ENCODE data around the gene APELA. TPM values are rescaled to one million over a fixed set of nuclear protein-coding genes. Genes with fewer than 3 reads are reported as not detected.
"Not testable (repeated sequence)": the region's sequence is repeated elsewhere in the genome, so short reads cannot be mapped to it uniquely, and the experiment has no call there.

The APELA gene
- total RNA-seq, 1 donor from 2014 or later, result 0.56 TPM

DNA sequence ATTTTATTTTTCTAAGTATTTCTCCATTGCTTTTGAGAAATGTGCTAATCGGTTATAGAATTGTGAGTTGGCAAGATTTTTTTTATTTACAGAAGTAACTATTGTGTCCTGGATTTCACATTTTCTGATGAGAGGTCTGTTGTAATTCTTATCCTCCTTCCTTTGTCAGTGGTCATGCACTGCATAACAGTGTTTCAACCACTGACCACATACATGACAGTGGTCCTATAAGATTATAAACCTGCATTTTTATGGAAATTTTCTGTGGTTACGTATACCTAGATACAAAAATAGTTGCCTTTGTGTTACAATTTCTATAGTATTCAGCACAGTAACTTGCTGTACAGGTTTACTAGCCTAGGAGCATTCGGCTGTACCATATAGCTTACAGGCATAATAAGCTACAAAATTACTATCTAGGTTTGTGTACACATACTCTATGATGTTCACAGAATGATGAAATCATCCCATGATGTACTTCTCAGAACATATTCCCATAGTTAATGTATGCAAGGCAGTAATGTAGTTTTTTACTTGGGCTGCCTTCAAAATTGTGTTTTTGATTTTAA is 47.8 kb downstream of the APELA start:
- no peak overlapping the region for H3K4me3 Mint-ChIP-seq
- TF ChIP-seq, protein P1, sequence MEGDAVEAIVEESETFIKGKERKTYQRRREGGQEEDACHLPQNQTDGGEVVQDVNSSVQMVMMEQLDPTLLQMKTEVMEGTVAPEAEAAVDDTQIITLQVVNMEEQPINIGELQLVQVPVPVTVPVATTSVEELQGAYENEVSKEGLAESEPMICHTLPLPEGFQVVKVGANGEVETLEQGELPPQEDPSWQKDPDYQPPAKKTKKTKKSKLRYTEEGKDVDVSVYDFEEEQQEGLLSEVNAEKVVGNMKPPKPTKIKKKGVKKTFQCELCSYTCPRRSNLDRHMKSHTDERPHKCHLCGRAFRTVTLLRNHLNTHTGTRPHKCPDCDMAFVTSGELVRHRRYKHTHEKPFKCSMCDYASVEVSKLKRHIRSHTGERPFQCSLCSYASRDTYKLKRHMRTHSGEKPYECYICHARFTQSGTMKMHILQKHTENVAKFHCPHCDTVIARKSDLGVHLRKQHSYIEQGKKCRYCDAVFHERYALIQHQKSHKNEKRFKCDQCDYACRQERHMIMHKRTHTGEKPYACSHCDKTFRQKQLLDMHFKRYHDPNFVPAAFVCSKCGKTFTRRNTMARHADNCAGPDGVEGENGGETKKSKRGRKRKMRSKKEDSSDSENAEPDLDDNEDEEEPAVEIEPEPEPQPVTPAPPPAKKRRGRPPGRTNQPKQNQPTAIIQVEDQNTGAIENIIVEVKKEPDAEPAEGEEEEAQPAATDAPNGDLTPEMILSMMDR (conservative IDR thresholded peaks at IDR 0.05), result no peak
- peaks cover 3% of the 10 kb centered on the region for H3K36me3 Mint-ChIP-seq (ENCODE audit: low read depth)
- H3K9me3 Mint-ChIP-seq, result peaks cover 3% of the 10 kb centered on the region
- no peak for DNase-seq (ENCODE audit: low read depth, low spot score)
- H3K27ac Mint-ChIP-seq (ENCODE audit: unreplicated experiment), result no peak overlapping the region
- no peaks in the 10 kb centered on the region for H3K27me3 Mint-ChIP-seq (ENCODE audit: low read depth)
- no peaks in the 10 kb centered on the region for H3K4me1 Mint-ChIP-seq

DNA sequence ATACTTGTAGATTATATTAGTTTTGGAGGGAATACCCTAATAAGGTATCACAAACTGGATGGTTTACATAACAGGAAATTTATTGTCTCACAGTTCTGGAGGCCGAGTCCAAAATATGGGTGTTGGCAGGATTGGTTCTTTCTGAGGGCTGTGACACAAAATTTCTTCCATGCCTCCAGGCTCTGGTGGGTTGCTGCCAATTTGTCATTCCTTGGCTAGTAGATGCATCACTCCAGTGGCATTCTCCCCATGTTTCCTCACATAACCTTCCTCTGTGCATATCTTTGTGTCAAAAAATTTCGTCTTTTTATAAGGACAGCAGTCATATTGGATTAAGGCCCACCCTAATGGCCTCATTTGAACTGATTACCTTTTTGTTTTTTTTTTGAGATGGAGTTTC is 49.3 kb downstream of the APELA start:
- Mint-ChIP-seq H3K27me3 (ENCODE audit: low read depth) (no peaks in the 10 kb centered on the region), H3K27ac (ENCODE audit: unreplicated experiment) (no peak overlapping the region), H3K36me3 (ENCODE audit: low read depth) (no peaks in the 10 kb centered on the region)

DNA sequence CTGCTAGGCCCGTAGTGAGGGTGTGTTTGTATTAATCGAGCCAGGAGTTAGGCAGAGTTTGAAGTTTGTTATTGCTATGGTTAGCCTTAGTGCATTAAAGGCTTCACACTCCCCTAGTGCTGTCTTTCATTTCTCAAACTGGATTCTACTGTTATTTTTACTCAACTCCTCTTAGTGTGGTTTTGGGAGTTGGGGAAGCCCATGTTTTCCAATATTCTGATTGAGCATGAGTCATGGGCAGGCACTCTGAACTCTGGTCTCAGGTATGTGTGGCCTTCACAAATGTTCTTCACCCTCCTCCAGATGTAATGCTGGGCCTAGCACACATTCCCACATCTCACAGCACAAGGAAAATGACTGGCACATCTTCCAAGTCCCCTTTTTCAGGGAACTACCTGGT is 50.1 kb downstream of the APELA start:
- not testable (repeated sequence) for H3K27me3 Mint-ChIP-seq (ENCODE audit: low read depth); H3K27ac Mint-ChIP-seq (ENCODE audit: unreplicated experiment); H3K9me3 Mint-ChIP-seq; DNase-seq (ENCODE audit: low read depth, low spot score); H3K4me1 Mint-ChIP-seq; H3K36me3 Mint-ChIP-seq (ENCODE audit: low read depth); H3K4me3 Mint-ChIP-seq

More for the DNA sequence above, 49.3 kb downstream of the APELA start:
- Mint-ChIP-seq H3K4me3 (no peak overlapping the region), H3K4me1 (no peaks in the 10 kb centered on the region), H3K9me3 (no peaks in the 10 kb centered on the region)
- TF ChIP-seq, protein P1 (conservative IDR thresholded peaks at IDR 0.05), result no peak
- DNase-seq (ENCODE audit: low read depth, low spot score), result no peak

DNA sequence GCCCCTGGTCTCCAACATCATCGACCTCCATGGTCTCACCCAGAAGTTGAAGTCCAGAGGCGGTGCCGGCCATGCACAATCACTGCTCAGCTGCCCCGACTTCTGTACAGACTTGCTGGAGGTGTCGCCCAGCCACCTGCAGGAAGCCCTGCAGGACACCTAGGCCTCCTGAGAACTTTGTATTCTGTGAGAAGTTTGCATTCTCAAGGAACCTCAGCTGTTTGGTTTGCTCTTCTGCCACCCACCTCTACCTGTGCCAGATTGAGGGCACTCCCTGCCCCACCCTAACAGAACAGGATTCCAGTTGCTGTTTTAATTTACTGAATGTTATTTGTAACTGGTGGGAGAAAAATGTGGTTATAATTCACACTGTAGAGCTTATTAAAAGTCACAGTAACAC is 53.7 kb downstream of the APELA start:
- Mint-ChIP-seq H3K27me3 (ENCODE audit: low read depth) (no peaks in the 10 kb centered on the region), H3K9me3 (no peaks in the 10 kb centered on the region), H3K27ac (ENCODE audit: unreplicated experiment) (no peak overlapping the region), H3K36me3 (ENCODE audit: low read depth) (no peaks in the 10 kb centered on the region), H3K4me3 (no peak overlapping the region), H3K4me1 (no peaks in the 10 kb centered on the region)
- TF ChIP-seq, protein P1 (conservative IDR thresholded peaks at IDR 0.05), result no peak
- no peak for DNase-seq (ENCODE audit: low read depth, low spot score)

DNA sequence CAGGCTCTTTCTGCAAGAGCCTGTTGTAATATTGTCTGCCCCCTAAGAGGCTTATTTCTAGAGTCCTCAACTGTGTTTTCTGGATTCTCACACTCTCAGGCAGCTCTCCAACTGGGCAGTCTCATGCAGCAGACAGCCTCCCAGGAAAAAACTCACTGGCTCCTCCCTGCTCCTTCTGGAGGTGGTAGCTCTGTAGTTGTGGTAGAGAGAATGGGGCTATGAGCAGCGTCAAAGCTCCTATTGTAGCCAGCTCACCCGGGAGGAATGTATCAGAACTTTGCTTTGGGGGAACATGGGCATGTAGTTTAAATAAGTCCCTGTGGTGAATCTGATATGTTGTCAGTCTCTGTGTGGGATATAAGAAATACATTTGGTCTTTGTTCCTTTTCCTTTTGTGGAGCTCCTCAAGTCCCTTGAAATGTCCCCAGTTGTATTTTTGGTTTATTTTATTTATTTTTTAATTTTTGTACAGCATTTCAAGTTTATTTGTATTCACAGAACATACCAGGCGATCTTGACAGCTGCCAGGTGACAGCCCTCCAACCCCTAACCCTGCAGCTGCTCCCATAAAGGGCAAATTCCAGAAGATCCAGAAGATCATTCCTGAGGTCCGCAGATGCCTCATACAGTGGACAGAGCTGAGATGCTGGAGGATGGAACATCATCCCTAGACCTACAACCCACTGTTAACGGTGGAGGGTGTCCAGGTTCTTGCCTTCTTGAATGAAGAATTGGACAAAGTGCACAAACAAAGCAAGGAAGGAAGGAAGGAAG is 54.8 kb downstream of the APELA start:
- H3K36me3 Mint-ChIP-seq (ENCODE audit: low read depth), result no peaks in the 10 kb centered on the region
- no peaks in the 10 kb centered on the region for H3K27me3 Mint-ChIP-seq (ENCODE audit: low read depth)
- TF ChIP-seq, protein P1 (conservative IDR thresholded peaks at IDR 0.05), result no peak
- no peaks in the 10 kb centered on the region for H3K4me1 Mint-ChIP-seq
- H3K27ac Mint-ChIP-seq (ENCODE audit: unreplicated experiment), result no peak overlapping the region
- no peak overlapping the region for H3K4me3 Mint-ChIP-seq
- H3K9me3 Mint-ChIP-seq, result no peaks in the 10 kb centered on the region
- no peak for DNase-seq (ENCODE audit: low read depth, low spot score)

DNA sequence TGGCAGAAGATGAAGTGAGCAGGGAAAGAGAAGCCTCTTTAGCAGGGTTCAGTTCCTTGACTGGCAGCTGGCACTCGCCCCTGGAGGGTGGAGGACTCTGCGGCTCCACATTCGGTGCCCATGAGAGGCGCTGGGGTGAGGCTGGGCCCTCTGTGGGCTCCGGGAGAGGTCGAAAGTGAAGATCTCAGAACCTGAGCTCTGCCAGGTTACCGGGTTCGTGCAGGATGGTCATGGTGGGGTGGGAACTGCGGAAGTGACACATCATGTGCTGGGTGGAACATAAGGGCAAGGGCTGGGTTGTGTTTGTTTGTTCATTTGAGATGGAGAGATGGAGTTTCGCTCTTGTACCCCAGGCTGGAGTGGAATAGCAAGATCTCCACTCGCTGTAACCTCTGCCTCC is 56.3 kb downstream of the APELA start:
- DNase-seq (ENCODE audit: low read depth, low spot score), result no peak
- TF ChIP-seq, protein P1 (conservative IDR thresholded peaks at IDR 0.05), result no peak
- H3K36me3 Mint-ChIP-seq (ENCODE audit: low read depth), result no peaks in the 10 kb centered on the region
- H3K27ac Mint-ChIP-seq (ENCODE audit: unreplicated experiment), result no peak overlapping the region
- no peaks in the 10 kb centered on the region for H3K27me3 Mint-ChIP-seq (ENCODE audit: low read depth)
- no peaks in the 10 kb centered on the region for H3K9me3 Mint-ChIP-seq
- H3K4me1 Mint-ChIP-seq, result no peaks in the 10 kb centered on the region
- no peak overlapping the region for H3K4me3 Mint-ChIP-seq

Data from neural crest cell (in vitro differentiated cells).